GM21447 (cell line): ENCODE results near the gene TUBA3D.
"Not testable (repeated sequence)": the region's sequence is repeated elsewhere in the genome, so short reads cannot be mapped to it uniquely, and the experiment has no call there.

ENCODE experiments used
- ATAC-seq: cut with Tn5 transposase; IDR thresholded peaks from one replicate; pipeline ENCODE4 v1.9.1; 2021; ENCODE audit not compliant: unreplicated experiment

TUBA3D gene

DNA sequence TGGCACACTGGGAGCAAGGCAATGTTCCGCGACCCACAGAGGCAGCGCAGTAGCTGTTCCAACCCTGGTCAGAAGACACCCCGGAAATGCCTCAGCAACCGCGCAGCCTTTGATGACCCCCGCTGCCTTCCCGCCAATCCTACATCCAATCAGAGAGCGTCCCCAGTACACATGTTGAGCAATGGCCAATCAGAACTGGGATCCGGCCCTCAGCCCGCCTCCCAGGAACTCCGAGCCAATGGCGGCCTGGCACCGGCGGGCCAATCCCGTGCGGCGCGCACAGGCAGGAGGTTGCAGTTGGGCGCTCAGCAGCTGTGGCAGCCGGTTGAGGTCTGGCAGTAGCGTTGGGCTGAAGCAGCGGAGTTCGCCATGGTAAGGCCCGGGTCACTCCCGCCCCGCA is at the start of gene TUBA3D:
Gene TUBA3D, plus strand, starts transcription at position 289 of the 400 bp plus-strand sequence. Its CDS starts 81 bp downstream, at position 370.
- no peak for ATAC-seq

DNA sequence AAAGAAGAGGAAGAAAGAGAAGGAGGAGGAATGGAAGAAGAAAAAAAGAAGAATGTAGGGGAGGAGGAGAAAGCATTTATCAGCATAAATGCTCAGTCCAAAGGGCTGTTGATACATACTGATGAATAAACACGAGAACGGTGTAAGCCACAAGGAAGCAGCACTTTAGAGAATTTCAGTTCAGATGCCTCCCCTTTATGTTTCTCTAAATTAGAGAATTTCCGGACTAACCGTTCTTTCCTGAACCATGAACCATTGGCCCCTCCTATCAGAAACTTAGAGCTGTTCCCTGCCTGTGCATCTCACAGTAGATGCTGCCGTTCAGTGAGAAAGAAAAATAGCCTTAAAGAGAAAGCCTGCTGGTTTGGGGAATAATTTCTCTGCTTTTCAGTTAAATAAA is 49.2 kb upstream of the TUBA3D start:
- ATAC-seq: no peak

DNA sequence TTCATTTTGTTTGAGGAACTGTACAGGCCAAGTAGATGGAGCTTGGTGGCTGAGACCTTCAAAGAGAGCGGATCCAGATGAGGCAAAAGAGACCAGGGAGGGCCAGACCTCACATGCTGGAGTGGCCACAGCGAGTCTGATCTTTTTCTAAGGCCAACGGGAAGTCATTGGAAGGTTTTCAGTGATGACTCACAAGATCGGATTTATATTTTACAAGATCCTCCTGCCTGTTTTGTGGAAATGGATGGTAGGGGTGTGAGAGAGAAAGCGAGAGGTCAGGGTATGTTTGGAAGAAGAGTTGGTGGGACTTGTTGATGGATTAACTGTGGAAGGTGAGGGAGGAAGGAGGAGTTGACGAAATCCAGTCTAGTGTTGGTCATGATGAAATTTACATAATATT is 44.6 kb upstream of the TUBA3D start:
- no peak for ATAC-seq

DNA sequence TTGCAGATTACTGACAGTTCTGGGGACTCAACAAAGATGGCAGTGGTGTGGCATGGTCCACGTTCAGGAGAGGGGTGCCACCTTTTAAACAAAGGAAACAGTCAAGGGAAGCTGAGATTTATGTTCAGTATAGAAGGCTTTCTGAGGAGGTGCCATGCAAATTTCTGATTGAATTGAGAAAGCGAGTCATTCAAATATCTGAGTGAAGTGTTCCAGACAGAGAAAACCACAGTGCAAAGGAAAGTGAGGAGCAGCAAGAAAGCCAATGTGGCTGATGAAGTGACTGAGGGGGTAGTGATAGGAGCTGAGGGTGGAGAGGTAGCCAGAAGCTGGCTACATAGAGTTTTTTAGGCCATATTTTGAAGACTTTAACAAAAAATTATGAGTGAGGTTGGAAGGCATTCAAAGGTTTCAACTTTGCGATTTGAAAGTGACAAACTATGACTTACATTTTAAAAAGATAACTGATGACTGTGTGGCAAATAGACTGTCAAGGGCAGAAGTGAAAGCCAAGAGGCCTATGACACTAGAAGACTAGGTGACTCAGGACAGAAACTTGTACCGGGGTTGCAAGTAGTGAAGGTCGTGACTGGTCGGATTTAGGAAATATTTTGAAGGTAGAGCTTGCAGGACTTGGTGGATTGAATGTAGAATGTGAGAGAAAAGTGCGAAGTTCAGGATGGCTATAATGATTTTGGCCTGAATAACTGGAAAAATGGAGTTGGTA is 35.0 kb upstream of the TUBA3D start:
- peak; percentile 86 for ATAC-seq

DNA sequence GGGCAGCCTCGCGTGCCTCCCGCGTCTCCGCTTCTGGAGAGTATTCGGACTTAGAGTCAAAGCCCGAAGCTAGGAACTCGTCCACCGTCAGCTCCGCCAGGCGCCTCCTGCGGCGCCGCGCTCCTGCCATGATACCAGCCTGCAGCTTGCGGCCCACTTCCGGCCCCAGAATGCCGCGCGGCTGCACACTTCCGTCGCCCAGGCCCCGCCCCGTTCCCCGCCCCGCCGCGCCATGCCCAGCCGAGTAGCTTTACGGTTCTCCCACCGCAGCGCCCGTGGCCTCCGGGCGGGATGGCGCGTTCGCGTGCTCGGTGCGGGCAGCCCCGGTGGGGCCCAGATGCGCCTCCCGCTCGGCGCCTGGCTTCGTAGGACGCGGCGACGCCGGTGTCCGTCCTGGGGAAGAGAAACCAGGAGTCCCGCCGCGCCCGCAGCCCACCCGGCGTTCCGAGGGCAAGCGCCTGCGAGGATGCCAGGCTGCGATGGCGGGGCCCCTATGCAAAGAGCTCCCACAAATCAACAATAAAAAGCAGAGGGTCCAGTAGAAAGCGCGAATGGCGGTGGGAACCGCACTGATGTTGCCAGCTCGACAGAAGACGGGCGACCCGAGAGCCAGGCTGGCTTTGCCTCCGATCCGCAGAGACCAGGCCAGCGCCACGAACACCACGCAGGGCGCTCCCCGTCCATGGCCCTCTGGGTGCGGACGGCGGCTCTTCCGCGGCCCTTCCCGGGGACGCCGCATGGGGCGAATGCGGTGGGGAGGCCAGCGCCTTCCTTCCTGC is 31.0 kb upstream of the TUBA3D start:
- not testable (repeated sequence) for ATAC-seq

DNA sequence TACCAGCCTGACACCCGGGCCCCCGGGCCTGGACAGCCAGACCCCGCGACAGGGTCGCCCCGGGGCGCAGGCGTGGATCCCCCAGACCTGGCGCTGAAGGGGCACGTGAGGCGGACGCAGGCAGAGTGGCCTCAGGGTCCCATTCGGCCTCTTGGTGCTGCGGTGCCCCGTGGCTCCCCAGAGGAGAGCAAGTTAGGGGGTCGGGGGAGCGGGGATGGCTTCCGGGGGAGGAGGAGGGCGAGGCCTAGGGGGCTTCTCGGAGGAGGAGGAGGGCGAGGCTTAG is 30.5 kb upstream of the TUBA3D start:
- not testable (repeated sequence) for ATAC-seq

DNA sequence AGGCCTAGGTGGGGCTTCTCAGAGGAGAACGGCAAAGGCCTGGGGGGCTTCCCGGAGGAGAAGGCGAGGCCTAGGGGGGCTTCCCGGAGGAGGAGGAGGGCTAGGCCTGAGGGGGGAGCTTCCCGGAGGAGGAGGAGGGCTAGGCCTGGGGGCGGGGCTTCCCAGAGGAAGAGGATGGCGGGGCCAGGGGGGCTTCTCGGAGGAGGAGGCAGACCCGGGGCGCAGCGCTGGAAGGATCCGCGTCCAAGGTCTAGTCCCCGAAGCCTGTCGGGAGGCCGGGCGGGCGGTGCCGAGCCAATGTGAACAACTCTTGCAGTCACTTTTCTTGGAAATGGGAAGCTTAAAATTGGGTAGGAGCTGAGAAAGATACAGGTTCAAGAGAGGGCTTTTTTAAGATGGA is 30.0 kb upstream of the TUBA3D start:
- no peak for ATAC-seq

DNA sequence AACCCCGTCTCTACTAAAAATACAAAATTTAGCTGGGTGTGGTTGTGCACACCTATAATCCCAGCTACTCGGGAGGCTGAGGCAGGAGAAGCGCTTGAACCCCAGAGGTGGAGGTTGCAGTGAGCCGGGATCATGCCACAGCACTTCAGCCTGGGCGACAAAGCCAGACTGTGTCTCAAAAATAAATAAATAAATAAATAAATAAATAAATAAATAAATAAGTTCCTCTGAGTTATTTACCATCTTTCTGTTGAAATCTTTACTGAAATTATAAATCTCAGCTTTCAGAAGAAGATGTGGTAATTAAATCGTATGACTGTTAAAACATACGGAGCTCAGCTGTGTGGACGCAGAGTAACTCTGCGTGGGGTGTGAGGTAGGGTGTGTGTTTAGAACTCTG is 27.9 kb upstream of the TUBA3D start:
- ATAC-seq: not testable (repeated sequence)

DNA sequence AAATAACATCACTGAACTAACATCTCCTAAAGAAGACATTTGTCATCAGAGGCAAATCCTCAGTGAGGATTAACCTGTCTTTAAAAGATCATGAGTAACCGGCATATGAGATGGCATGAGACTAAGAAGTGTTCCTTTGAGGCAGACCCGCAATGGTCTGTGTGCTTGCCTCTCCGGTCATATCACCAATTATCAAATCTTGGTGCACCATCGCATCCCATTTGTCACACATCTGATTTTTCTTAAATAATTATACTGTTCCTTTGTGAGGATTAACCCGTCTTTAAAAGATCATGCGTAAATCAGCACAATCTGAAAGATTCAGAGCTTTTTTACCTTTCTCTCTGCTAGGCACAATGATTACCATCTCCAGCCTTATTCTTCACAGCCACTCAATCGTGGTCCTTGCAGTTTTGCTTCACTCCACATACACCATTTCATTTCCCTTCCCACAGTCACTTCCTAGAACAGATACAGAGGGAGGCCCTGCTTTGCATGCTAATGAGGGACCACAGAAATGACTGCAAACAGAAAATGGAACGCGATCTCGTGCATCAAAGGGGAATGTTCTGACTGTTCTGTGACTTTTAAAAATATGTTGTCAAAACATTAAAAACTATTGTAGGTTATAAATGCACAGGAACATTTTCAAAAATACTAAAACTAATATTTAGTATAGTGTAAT is 24.5 kb upstream of the TUBA3D start:
- not testable (repeated sequence) for ATAC-seq

DNA sequence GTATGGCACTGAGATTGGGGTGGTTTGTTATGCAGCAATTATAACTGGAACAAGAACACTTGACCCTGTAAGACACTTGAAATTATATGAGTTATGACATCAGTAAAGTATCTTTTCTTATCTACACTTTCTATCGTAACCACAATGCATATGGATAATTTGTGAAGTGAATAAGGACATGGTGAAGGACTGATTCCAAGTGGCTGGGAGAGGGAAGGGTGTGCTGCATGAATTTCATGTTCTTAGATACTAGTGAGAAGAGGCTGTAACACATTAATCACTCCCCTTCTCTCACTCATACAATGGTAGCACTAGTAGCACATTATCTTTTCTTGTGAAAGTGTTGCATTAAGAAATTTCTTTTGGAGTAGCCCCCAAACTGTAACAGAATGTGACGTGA is 21.0 kb upstream of the TUBA3D start:
- ATAC-seq: not testable (repeated sequence)

DNA sequence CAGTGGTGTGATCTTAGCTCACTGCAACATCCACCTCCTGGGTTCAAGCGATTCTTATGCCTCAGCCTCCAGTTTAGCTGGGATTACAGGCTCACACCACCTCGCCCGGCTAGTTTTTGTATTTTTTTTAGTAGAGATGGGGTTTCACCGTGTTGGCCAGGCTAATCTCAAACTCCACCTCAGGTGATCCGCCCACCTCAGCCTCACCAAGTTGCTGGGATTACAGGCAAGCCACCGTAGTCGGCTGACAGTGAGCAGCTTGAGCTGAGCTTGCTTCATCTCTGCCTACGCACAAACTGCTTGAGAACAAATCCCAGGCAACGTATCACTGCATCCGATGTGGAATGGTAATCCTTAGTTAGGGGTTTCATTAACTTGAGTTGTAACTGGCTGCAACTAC is 8.2 kb upstream of the TUBA3D start:
- ATAC-seq: not testable (repeated sequence)

DNA sequence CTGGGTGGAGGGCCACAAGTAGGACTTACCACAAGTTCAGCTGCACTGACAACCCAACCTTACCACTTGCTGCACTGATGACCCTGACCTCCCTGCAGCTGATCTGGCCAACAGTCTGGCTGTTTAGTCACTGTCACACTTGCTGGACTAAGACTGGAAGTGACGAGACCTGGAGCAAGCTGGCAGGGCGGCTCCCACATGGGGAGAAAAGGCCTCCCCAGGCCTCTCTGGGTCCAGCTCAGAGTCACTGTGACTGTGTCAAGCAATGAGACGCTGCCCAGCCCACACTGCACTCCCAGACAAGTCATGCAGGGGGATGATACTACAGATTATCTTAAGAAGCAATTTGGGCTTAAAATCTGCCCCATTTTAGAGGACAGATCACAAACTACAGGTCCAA is 5.0 kb upstream of the TUBA3D start:
- ATAC-seq: not testable (repeated sequence)

DNA sequence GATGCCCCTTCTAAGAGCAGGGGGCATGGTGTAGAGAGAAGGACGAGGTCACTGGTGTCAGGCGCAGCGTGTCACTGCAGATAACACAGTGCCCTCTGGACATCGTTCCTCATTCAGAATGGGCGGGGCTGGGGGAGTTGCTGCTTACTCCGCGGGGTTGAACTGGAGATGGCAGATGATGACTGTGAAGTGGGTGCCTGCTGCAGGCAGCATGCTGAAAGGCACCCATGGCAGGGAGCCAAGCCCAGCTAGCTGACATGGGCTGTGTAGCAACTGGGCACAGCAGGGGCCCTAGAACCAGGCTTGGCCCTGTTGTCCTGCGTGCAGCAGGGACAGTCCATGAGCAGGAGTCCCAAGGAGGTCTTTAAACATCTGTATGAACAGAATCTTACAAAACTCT is 4.3 kb upstream of the TUBA3D start:
- ATAC-seq: not testable (repeated sequence)

DNA sequence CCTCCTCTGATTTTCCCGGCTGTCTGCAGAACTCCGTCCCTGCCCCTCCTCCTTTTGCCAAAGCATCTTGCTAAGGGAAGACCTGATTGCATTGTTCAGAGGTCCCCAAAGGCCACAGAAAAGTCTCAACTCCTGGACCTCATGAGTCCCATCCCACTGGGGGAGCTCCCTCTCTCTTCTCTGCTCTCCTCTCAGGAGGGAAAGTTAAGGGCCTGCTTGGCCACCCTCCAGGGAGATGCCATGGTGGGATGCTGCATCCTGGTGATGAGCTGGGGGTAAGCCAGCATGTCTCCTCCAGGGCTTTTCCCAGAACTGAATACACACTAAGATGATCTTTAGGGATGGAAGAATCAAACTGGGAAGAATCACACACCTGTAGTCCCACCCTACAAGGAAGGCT is 2.7 kb upstream of the TUBA3D start:
- not testable (repeated sequence) for ATAC-seq

DNA sequence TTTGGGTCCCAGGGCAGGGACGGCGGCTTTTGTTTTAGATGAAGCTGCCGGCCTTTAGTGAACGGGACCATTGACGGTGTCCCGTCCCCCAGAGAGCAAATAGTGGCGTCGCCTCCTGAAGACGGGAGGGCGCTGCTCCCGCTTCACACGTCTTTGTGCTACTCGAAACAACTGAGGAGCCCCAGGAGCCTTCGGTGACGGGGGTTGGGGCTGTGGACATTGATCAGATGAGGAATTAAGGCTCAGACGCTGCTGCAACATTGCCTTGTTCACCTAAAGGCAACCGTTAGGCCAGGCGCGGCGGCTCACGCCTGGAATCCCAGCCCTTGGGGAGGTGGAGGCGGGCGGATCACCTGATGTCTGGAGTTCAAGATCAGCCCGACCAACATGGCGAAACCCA is 444 bp downstream of the TUBA3D start:
- ATAC-seq: not testable (repeated sequence)

DNA sequence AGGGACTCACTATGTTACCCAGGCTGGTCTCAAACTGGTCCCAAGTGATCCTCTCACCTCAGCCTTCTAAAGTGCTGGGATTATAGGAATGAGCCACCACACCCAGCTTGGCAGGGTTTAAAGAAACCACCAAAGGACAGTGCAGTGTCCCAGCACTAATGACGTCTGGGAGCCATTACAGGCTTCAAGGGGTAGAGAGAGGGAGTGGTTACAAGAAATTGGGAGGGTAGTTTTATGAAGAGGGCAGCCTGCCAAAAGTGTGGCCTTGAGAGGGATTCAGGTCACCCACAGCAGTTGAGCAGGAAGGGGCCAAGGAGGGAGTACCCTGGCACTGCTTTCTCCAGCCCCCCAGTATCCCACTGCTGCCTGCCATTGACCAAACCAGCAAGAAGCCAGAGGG is 1.3 kb downstream of the TUBA3D start:
- not testable (repeated sequence) for ATAC-seq

DNA sequence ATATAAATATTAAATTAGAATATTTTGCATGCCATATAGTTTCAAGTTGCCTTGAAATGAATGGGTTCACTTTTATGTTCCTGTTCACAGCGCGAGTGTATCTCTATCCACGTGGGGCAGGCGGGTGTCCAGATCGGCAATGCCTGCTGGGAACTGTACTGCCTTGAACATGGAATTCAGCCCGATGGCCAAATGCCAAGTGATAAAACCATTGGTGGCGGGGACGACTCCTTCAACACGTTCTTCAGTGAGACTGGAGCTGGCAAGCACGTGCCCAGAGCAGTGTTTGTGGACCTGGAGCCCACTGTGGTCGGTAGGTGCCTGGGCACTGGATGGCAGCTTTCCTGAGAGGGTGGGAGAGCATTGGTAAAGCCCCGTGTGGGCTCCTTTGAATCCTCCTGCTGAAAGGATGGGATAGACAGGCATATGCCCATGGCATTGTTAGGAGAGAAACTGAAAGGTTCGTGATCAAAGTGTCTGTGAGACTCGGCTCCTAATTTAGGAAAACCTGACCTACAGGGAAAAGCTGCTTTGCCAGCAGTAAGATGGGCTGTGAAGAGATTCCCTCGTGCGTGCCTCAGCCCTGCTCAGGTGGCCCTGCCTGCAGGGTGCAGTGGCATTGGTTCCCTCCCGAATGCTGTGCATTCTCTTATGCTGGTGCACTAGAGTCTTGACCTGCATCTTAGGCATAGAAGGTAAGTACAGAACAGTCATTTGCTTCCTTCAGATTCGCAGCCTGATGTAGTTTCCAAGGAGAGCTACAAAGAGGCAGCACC is 2.3 kb downstream of the TUBA3D start:
- not testable (repeated sequence) for ATAC-seq

DNA sequence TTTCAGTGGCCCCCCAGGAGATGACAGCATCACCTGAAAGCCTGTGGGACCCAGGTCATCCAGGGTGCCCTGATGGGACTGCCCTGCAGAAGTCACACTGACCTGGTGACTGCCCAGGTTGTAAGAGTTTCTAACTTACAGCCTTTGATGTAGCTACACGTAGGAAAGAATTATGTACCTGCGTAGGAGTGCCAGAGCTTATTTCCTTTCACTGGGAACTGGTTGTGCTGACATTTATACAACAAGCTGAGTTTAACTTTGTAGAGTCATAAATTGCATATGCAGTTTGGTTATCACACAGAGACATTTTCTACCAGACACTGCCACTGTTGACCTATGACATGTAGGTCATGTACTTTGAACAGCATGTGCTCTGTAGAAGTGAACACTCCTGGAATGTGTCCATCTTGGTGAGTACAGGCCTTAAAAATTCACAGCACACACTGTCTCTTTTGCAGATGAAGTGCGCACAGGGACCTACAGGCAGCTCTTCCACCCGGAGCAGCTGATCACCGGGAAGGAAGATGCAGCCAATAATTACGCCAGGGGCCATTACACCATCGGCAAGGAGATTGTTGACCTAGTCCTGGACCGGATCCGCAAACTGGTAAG is 3.0 kb downstream of the TUBA3D start:
- ATAC-seq: not testable (repeated sequence)

DNA sequence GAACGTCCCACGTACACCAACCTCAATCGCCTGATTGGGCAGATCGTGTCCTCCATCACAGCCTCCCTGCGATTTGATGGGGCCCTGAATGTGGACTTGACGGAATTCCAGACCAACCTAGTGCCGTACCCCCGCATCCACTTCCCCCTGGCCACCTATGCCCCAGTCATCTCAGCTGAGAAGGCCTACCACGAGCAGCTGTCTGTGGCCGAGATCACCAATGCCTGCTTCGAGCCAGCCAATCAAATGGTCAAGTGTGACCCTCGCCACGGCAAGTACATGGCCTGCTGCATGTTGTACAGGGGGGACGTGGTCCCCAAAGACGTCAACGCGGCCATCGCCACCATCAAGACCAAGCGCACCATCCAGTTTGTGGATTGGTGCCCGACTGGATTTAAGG is 4.4 kb downstream of the TUBA3D start:
- ATAC-seq: not testable (repeated sequence)

DNA sequence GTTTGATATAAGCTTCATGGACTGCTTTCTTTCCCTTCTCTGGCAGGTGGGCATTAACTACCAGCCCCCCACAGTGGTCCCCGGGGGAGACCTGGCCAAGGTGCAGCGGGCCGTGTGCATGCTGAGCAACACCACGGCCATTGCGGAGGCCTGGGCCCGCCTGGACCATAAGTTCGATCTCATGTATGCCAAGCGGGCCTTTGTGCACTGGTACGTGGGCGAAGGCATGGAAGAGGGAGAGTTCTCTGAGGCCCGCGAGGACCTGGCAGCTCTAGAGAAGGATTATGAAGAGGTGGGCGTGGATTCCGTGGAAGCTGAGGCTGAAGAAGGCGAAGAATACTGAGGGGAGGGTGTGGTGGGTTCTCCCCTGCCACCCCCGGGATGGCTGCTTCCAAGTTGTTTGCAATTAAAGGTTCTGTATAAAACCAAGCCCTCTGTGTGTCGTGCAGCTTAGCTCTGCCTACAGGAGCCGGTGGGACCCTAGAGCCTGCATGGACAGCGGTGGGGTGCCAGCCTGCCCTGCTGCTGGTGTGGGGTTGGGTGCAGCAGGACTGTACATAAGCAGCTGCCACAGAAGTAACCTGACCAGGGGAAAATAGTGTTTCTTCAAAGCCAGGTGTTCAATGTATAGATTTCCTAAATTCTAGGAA is 6.7 kb downstream of the TUBA3D start:
- not testable (repeated sequence) for ATAC-seq
